Measurements from ENCODE around the gene TANC1.

- TF ChIP-seq CTCF (IDR thresholded peaks at IDR 0.05) (no peak), POLR2A (IDR thresholded peaks at IDR 0.05) (no peak)
These were observed 258.4 kb downstream of the TANC1 start for GRCh38 chr2:159226608-159227385.

Data from testis (tissue), 2 donors.